K562 treated with DMSO at 1 percent for 24 hours (cell line): Measurements from ENCODE around the gene ZNF101. TPM values are rescaled to one million over a fixed set of nuclear protein-coding genes. Genes with fewer than 3 reads are reported as not detected.

ENCODE experiments used
- total RNA-seq: library from RNA; unstranded; fragments of 300-600 nt; gene quantifications from 2 replicates; pipeline ENCODE4 v1.2.3, GENCODE V29; 2022; ENCODE audit warnings: low read depth; ENCODE audit not compliant: insufficient read depth

Gene ZNF101
- 4.9 and 5.4 TPM in 2 replicates for total RNA-seq

DNA sequence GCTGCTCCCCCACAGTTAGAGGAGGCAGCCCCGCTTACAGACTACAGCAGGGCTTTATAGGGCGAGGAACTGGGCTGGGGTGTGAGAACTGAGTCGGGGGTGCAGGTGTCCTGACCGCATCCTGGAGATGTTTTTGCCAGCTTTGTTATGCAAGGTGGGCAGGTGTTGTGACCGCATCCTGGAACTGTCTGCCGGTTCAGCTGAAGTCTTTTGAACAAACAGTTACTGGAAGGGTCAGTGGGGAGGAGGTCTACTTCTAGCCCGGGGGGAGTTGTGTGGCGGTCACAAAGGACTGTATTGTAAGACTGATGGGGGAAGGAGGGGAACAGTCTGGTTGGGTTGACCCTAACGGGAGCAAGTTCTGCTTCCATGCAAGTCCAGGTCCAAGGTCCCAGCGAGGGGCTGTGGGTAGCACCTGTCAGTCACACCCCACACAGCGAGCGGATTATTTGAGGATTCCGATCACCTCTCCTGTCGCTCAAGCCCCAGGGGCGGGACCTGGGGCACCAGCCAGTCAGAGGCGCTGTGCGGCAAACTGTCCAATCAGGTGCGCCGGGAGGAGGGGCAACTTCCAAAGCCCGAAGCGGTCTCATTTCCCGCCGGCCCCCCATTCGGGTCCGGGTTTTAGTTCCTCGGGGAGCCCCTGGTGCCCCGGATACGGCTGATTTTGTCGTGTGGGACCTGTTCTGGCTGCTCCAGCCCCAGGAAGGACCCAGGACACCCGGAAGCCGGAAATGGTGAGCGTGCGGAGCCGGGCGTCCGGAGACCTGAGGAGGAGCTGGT lies at the start of gene ZNF101:
TSS of gene ZNF101 (plus strand) at position 610 of the 783 bp plus-strand sequence. CDS start at position 735, 125 bp downstream.

DNA sequence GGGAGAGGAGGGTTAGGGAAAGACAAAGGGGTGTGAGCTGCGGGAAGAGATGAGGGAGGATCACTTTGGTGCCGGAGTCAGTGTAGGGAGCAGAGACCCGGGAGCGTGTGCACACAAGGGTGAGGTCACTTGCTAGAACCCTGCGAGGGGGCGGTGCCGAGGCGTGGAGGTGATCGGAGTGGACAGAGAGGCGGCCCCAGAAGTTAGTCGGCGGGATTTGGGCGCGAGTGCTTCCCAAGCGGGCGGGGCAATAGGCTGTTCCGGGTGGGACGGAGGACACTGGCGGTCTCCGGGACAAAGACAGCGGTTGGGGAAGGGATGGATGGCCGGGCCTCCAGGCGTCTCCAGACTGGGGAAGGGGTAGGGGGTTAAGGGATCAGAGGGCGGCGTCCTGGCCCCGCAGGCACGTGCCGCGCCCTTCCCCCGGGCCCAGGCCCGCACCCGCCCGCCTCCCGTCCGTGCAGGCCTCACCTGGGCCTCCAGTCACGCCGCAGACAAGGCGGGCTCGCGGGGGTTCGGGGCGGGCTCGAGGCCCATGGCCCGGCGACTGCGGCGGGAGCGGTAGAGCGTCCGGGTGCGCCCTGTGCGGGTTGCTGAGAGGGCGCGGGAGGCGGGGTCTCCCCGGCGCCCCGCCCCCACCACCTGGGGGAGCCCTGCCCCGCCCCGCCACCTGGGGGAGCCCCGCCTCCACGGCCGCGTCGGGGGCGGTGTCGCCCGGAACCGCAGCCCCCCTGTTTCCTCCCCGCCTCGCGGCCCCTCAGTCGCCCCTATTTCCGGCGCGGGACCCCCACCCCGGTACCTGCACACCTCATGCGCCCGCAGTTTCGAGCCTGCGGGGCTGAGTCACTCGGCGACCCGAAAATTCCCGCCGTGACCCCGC lies 40.8 kb upstream of the ZNF101 start, which contains the start of gene LPAR2:
TSS of gene LPAR2 (minus strand) at position 600 of the 880 bp plus-strand sequence. CDS start 945 bp downstream, outside the sequence.

GRCh38 chr19:19643158-19644053 lies 25.2 kb upstream of the ZNF101 start, which contains the start of gene GMIP:
Gene GMIP, minus strand, starts transcription at chr19:19643657. Its CDS starts 128 bp downstream, at chr19:19643529.

GRCh38 chr19:19663256-19664120 lies 5.2 kb upstream of the ZNF101 start, which contains the start of gene ATP13A1:
Gene ATP13A1, minus strand, starts transcription at chr19:19663676. Its CDS starts 10 bp downstream, at chr19:19663666.

GRCh38 chr19:19732579-19733501 lies 64.2 kb downstream of the ZNF101 start, which contains the start of gene ZNF14:
Gene ZNF14, minus strand, starts transcription at chr19:19733112. Its CDS starts 154 bp downstream, at chr19:19732958.

Other genes with a start within 250 kb of the ZNF101 start
- 8.9 and 10.1 TPM in 2 replicates for gene TSSK6, start 153.3 kb upstream of the ZNF101 start, total RNA-seq
- 350 and 378 TPM in 2 replicates for gene NDUFA13, start 152.6 kb upstream of the ZNF101 start, total RNA-seq
- gene YJEFN3, start 139.9 kb upstream of the ZNF101 start, total RNA-seq: 7.8 and 11.1 TPM in 2 replicates
- gene CILP2, start 130.6 kb upstream of the ZNF101 start, total RNA-seq: 0.87 and 0.93 TPM in 2 replicates
- gene PBX4, start 50.2 kb upstream of the ZNF101 start, total RNA-seq: 4.4 and 5.2 TPM in 2 replicates
- 16.8 and 20.5 TPM in 2 replicates for gene LPAR2, start 40.6 kb upstream of the ZNF101 start, total RNA-seq
- gene GMIP, start 25.2 kb upstream of the ZNF101 start, total RNA-seq: 19.7 and 23.2 TPM in 2 replicates
- gene ATP13A1, start 5.2 kb upstream of the ZNF101 start, total RNA-seq: 70.4 and 85.1 TPM in 2 replicates
- gene ZNF14, start 64.3 kb downstream of the ZNF101 start, total RNA-seq: 2.5 and 2.7 TPM in 2 replicates
- 0.34 TPM in 1 of 2 replicates, not detected in the other for gene ZNF506, start 152.9 kb downstream of the ZNF101 start, total RNA-seq
- gene ZNF253, start 197.0 kb downstream of the ZNF101 start, total RNA-seq: 2.5 and 3.6 TPM in 2 replicates
- 11.0 and 14.9 TPM in 2 replicates for gene ZNF93, start 232.1 kb downstream of the ZNF101 start, total RNA-seq